HTR-8/SVneo (cell line): ENCODE data around the gene IFRD1.
A peak's percentile ranks its signal among the peaks of the same experiment; 100 is the strongest.

Experiments used
- DNase-seq: peaks from one replicate; pipeline ENCODE4 v3.0.0; 2011; ENCODE audit warnings: low spot score, mixed read lengths; ENCODE audit not compliant: insufficient read length
- FAIRE-seq: peaks from 2 replicates; lab custom pipeline; 2011; peaks lifted over from hg19 to GRCh38; lab: Jason Lieb, UNC

The IFRD1 gene, protein sequence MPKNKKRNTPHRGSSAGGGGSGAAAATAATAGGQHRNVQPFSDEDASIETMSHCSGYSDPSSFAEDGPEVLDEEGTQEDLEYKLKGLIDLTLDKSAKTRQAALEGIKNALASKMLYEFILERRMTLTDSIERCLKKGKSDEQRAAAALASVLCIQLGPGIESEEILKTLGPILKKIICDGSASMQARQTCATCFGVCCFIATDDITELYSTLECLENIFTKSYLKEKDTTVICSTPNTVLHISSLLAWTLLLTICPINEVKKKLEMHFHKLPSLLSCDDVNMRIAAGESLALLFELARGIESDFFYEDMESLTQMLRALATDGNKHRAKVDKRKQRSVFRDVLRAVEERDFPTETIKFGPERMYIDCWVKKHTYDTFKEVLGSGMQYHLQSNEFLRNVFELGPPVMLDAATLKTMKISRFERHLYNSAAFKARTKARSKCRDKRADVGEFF

DNA sequence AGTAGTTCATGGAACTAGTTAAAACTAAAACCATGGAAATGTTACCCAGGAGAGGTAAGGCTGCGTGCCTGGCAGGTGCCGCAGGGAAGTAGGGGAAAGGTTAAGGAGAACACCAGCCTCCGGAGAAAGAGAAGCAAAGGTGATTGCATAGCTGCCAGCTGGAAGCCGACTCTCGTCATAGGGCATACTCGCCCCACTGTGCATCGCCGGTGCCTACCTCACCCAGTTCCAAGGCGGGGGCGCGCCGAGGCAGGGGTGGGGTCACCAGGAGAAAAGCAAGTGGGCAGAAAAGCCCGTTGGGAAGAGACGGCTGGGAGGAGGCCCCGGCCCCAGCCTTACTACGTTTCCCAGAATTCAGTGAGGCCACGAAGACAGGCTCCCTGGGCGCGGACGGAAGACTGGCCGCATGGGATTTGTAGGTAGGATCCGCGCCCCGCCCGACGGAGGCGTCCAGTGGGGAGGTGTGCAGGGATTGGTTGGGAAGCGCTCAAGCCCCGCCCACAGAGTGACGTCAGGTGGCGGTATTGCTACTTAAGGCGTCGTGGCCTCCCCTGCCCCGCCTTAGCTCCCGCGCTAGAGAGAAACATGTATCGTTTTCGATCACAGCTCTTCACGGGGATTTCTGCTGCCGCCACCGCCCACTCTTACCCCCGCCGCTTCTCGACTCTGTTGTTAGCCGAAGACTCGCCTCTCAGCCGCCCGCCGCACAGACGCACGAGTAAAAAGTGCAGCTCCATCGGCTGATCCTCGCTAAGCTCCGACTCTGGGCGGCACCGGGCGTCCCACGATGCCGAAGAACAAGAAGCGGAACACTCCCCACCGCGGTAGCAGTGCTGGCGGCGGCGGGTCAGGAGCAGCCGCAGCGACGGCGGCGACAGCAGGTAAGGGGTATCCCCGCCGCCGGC lies at the start of gene IFRD1:
IFRD1 (plus strand) TSS at position 559 of the 905 bp plus-strand sequence; CDS start at position 788, 229 bp downstream.
- peak; percentile 38 for FAIRE-seq
- DNase-seq = peak; percentile 89

DNA sequence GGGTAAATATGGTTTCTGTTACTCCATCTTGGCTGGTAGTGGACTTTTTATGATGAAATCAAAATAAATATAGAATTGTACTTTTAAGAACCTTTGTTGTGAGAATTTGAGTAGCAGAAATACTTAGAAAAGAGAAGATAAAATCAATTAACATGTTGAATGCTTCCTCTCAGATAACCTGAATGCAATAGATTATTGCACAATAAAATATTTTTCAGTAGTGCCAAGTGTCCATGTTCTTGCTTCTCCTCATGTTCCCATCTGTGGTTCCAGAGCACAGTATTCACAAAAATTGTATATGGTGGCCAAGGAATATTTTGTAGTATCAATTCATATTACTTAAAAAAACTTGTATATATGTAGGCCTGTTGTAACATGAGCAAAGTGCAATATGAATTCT lies 45.9 kb upstream of the IFRD1 start:
- DNase-seq (no peak), FAIRE-seq (no peak)

DNA sequence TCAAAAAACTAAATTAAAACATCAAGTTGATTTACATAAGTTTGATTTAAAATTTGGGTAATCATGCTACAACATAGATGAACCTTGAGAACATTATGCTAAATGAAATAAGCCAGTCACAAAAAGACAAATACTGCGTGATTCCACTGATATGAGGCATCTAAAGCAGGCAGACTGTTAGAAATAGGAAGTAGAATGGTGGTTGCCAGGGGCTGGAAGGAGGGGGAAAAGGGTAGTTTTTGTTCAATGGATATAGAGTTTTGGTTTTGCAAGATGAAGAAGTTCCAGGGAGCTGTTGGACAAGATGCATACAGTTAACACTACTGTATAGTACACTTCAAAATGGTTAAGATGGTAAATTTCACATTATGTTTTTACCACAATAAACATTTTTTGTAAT lies 45.0 kb upstream of the IFRD1 start:
- DNase-seq (no peak), FAIRE-seq (no peak)

DNA sequence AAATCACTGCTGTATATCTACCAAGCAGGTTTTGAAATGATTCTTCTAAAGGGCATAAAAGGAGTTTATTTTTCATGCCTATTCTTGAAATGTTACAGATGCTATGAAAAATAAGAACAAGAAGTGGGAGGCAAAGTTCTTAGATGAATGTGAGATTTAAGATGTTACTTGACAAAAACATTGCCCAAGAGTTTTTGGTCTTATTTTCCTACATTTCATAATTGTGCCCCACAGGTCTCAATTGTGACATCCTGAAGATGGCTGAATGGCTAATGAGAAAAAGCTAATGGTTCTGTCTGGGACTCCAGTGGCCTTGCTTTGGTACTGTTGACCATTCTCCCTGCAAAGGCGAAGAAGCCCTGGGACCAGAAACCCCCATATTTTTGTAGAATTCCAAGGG lies 43.0 kb upstream of the IFRD1 start:
- FAIRE-seq (no peak), DNase-seq (no peak)

DNA sequence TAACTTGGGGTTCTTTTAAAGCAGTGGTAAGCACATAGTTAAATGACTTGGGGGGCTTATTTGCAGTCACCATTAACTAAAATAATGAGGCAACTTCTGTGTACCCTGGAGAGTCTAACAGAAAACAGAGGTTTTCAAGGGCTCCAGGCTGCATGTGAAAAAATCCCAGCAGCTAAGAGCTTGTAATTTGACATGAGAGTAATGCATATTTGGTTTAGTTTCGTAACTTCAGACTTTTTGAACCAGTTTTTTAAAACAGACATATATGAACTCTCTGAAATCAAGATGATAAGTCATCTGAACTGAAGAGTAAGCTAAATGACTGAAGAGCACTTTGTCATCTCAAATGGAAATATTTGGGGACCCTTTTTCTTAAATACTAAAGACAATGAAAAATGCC lies 40.2 kb upstream of the IFRD1 start:
- FAIRE-seq (no peak), DNase-seq (no peak)

DNA sequence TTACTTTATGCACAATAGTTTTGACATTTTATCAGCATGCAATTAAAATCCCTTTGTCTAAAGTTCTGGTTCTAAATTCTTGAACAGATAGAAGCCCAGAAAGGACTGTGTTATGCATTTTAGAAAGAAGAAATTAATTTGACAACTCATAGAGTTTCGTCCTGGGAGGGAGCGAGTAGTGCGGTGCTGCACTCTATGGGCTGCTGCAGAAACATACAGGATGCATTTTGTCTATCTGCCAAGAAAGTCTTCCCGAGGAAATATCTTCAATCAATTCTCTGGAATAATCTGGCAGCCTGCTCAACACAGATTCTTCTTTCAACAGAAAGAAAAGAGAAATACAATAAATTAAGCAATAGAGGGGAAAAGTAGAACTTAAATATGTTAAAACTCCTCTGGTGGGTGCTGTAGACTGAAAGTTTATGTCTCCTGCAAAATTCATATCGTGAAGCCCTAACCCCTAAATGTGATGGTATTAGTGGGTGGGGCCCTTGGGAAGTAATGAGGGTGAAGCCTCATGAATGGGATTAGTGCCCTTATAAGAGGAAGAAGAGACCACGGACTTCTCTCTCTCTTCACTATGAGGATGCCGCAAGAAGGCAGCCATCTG lies 39.0 kb upstream of the IFRD1 start:
- FAIRE-seq = no peak
- peak; percentile 7 for DNase-seq

DNA sequence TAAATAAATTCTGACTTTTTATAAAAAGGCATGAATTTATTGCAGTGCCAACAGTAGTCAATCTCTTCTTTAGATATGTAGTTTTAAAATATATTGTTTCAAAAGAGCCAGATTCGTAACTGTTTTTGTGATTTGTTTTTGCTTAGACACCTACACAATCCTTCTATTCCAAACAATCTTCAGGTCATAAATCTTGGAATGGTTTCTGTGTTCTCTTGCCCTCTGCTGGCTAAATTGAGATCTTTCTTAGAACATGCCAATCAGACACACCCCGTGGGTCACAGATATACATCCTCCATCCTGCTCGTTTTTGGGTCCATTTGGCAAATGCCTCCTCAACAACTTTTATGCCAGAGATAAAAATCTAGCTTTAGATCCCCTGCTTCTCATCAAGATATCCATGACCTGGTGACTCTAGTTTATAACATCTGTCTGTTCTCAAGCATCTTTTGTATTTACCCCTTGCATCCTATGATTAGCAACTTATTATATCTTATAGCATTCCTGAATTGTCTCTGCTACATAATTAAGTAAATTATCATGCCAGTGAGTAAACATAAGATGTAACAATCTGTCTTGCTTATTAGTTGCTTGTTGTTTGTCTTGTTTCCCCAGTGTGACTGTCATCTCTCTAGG lies 35.3 kb upstream of the IFRD1 start:
- peak; percentile 29 for DNase-seq
- no peak for FAIRE-seq

DNA sequence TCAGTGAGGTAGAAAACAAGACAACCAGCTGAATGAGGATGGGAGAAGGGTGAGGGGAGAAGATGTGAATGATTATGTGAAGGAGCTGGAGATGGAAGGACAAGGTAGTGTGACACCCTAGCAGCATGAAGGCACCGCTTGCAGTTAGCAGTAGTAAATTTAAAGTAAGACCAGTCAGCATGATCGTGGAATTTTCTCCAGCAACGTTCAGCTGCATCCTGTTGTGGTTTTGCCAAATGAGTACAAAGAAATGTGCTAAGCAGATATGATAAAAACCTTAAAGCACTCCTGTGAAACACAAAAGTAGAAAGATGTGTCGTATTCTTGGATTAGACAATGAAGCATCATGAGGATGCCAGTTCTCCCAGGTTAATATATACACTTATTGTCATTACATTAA lies 34.1 kb upstream of the IFRD1 start:
- FAIRE-seq = no peak

DNA sequence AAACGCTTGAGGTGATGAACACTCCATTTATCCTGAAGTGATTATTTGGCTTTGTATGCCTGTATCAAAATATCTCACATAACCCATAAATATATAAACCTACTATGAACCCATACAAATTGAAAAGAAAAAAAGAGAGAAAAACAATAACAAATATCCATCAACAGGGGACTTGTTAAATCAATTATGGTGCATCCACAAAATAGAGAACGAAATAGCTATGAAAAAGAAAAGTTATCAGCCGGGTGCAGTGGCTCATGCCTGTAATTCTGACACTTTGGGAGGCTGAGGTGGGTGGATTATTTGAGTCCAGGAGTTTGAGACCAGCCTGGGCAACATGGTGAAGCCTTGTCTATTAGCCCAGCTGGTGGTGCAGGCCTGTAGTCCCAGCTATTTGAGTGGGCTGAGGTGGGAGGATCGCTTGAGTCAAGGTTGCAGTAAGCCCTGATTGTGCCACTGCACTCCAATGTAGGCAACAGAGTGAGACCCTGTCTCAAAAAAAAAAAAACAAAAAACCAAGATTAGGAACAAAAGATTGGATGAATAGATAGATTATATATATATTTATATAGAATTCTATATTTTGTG lies 30.6 kb upstream of the IFRD1 start:
- no peak for FAIRE-seq

More for the DNA sequence above, 34.1 kb upstream of the IFRD1 start:
- DNase-seq = no peak

DNA sequence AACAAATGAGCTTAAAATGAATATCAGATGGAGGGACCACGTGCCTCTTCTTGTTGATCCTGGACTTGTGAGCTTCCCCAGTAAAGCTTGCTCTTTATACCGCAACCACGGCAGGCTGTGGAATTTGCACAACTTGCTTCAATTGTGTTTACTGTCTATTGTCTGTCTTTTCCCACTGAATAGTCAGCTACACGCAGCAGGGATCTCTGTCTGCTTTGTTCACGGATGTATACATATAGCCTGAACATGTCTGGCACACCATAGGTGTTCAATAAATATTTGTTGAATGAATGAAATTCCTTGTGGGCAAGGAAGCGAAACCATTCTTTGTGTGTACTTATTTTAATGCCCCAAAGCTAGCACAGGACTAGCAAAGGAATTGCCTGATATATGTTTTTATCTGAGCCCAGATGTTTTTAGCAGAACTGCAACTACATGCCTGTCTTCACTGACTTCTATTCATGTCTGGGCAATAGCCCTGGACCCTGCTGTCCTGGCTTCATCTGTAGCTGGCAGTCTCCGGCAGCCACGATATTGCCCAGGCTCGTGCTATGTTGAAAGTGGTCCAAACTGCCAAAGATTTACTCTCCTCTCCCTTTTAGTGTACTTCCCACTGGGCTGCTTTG lies 29.9 kb upstream of the IFRD1 start:
- FAIRE-seq (no peak), DNase-seq (no peak)

More for the DNA sequence above, 30.6 kb upstream of the IFRD1 start:
- DNase-seq = no peak

DNA sequence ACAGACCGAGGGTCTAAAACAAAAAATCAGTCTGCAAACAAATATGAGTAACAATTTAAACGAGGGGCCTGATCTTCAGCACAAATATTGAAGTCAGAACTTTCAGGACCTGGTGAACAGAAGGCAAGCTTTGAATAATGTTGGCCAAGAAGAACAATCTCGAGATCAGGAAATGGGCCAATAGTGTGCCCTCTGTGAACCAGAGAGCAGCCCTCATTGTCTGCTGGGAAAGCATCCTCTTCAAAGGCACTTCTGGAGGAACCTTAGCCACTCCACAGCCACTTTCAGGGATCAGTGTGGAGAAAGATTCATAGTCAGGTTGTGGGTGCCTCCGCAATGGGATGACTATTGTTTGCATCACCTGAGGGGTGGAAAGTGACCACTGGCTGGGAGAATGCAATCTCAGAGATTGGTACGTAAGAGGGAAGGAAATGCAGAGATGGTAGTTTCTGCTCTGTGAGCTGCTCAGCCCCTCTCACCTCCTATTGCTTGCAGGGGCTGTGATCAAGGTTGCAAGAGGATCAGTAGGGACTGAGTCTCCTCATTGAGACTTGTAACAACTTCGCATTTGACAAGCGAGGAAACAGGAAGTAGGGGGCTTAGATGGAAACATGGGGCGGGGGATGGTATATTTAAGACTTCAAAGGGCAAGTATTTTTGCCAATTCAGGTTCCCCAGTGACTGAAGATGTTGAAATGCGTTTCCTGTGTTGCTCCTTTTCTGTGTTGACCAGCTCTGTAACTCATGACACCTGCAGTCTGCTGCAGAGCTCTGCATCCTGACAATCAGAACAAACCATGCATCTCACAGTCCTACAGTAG lies 28.4 kb upstream of the IFRD1 start:
- DNase-seq (no peak), FAIRE-seq (no peak)

DNA sequence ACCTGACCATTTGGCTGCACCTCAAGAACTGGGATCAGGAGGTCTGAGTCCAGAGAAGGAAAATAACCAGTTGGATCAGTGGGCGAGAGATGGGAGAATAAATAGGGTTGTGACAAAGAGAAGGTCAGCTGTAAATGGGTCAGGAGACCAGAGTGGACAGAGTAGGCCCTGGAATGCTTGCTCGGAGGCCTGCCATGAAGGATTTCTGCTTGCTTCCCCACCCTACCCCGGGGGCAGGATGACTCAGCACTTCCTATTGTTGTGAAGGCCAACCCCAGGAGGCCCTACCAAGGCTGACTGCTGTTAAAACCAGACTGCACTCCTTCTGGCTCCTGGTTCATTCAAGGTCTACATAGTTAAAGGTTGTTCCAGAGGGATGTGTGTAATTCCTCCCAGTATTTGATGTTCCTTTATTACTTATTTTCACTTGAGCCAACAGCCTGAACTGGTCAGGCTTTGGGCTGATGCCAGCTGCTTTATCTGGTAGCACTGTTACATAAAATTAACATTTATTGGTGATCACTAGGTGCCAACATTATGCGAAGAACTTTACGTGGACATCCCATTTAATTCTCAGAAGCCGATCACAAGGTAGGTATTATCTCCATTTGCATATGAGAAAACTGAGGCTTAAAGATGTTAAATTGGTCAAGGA lies 27.3 kb upstream of the IFRD1 start:
- FAIRE-seq (peak; percentile 49), DNase-seq (peak; percentile 68)

DNA sequence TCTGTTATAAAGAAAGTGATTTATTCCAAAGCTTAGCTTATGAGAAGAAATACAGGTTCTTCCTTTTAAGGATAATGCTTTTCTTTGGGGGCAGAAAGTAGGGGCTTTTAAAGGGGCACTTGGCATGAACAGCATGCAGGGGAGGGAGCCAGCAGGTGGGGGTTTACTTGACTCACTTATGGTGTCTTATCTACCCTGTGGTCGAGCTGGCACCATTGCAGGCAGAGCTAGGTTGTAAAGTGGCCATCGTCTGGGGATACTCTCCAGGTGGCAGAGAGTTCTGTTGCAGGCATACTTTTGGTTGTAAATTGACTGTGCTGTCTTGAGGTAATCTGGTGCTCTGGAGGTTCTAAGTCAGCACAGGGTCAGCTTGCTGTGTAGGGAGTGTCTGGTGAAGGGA lies 26.3 kb upstream of the IFRD1 start:
- FAIRE-seq (no peak), DNase-seq (no peak)

DNA sequence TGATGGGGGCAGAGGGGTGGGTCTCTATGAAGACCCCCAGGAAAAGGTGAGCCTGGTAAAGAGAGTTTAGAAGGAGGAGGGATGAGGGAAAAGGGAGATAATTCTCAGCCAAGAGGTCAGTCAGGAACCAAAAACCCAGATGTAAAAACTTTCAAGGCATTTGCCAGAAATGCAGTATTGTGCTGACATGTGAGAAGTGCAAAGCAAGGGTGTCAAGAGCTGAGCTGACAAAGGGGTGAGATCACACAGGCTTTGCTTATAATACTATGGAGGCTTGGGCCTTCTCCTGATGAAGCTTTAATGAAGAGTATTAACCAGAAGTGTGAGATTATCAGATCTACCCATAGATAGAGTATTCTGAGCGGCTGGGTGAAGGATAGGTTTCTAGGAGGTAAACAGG lies 22.3 kb upstream of the IFRD1 start:
- DNase-seq = no peak
- no peak for FAIRE-seq

DNA sequence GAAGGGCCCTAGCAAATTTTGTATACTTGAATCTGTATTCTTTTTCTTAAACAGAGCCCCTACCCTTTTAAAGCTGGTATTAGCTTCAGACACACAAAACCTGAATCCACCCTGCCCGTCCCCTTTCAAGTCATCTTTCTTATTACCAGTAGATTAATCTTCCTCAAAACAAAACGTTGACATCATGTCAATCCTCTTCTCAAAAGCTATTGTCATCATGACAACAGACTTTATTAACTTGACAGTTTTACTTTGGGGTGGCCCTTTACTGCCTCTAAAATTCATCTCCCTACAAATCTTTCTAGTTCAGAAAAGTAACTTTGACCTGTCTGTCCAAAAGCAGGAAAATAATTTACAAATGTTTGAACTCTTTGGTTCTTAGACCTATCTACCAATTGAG lies 21.5 kb upstream of the IFRD1 start:
- no peak for FAIRE-seq
- DNase-seq = no peak

DNA sequence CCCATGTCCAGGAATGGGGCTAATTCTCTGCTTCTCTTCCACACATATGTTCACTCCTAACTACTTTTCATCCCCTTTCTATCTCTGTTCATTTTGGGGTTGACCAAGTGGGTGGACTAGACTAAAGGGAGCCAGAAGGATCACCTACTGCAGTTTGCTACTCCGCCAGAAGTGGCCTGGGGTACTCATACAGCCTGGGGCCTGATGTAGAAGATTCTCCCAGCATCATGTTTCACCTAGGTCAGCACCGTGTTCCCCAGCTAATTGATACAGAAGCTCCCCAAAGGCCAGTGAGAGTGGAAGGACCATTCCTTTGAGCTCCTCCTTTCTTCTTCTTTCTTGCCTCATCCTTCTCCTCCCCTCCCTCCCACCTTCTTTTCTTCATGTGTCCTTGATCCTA lies 19.6 kb upstream of the IFRD1 start:
- no peak for FAIRE-seq
- DNase-seq = no peak

DNA sequence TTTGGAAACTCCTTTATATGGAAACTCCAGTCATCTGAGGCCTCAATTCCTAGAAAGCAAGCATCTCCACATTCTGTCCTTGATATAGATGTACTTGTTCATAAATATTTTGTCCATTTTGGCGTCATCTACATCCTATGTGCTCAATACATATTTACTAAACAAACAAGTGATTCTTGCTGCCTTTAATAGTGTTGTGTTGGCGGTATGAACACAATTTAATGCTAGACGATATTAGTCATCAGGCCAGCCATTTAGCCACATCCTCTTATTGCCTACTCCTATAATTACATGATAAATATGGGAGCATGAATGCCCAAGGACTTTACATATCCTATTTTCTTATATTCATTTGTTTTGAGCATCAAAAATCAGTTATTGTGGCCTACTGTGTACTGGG lies 18.5 kb upstream of the IFRD1 start:
- FAIRE-seq (no peak), DNase-seq (no peak)

DNA sequence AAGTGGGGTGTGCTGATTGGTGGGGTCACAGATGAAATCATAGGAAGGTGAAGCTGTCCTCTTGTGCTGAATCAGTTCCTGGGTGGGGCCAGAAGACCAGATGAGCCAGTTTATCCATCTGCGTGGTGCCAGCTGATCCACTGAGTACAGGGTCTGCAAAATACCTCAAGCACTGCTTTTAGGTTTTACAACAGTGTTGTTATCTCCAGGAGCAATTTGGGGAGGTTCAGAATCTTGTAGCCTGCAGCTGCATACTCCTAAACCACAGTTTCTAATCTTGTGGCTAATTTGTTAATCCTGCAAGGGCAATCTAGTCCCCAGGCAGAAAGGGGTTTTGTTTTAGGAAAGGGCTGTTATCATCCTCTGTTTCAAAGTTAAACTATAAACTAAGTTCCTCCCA lies 17.0 kb upstream of the IFRD1 start:
- FAIRE-seq (no peak), DNase-seq (no peak)
